Neural crest cell (in vitro differentiated cells): ENCODE measurements around the gene SLC35F2. TPM values are rescaled to one million over a fixed set of nuclear protein-coding genes. Genes with fewer than 3 reads are reported as not detected.

Experiments used
- DNase-seq: peaks from one replicate; pipeline ENCODE4 v3.0.0; 2021; ENCODE audit warnings: low read depth, mixed read lengths, low spot score
- H3K27ac Mint-ChIP-seq: one replicate; pipeline ENCODE4 v1.8.0; 2021; ENCODE audit warnings: mild to moderate bottlenecking, mixed read lengths; ENCODE audit not compliant: unreplicated experiment
- H3K27me3 Mint-ChIP-seq: 2 replicates; pipeline ENCODE4 v1.8.0; 2021; ENCODE audit warnings: low read depth, mild to moderate bottlenecking, mixed read lengths
- H3K36me3 Mint-ChIP-seq: 2 replicates; pipeline ENCODE4 v1.8.0; 2021; ENCODE audit warnings: low read depth, mild to moderate bottlenecking, mixed read lengths
- H3K4me1 Mint-ChIP-seq: 2 replicates; pipeline ENCODE4 v1.8.0; 2021; ENCODE audit warnings: mixed read lengths
- H3K4me3 Mint-ChIP-seq: one replicate; pipeline ENCODE4 v1.8.0; 2021; ENCODE audit warnings: mild to moderate bottlenecking, mixed read lengths
- H3K9me3 Mint-ChIP-seq: 2 replicates; pipeline ENCODE4 v1.8.0; 2021; ENCODE audit warnings: mixed read lengths
- CTCF ChIP-seq: fragments of 200-600 bp; sonication (generic); conservative IDR thresholded peaks from 2 replicates; pipeline ENCODE4 v1.5.0; 2021; ENCODE audit warnings: antibody characterized with exemption, mild to moderate bottlenecking
- total RNA-seq: library from RNA; stranded (reverse); gene quantifications from 2 replicates; pipeline ENCODE4 v1.2.1, GENCODE V29; 2021

The SLC35F2 gene
- total RNA-seq, 1 donor from 2014 or later, result 18.5 TPM

- Mint-ChIP-seq H3K4me3 (peak overlapping the region; percentile 78), H3K27ac (no peak overlapping the region), H3K9me3 (no peaks in the 10 kb centered on the region), H3K4me1 (peaks cover 27% of the 10 kb centered on the region), H3K36me3 (no peaks in the 10 kb centered on the region), H3K27me3 (peaks cover 55% of the 10 kb centered on the region)
- no peak for DNase-seq
- TF ChIP-seq CTCF, result no peak
Measured at GRCh38 chr11:107856180-107856980, 2.2 kb downstream of the SLC35F2 start.

- Mint-ChIP-seq H3K9me3 (no peaks in the 10 kb centered on the region), H3K27me3 (peaks cover 25% of the 10 kb centered on the region), H3K4me3 (no peak overlapping the region), H3K36me3 (no peaks in the 10 kb centered on the region), H3K4me1 (peaks cover 13% of the 10 kb centered on the region), H3K27ac (no peak overlapping the region)
- TF ChIP-seq CTCF, result no peak
- no peak for DNase-seq
Measured at GRCh38 chr11:107853070-107853469, 5.5 kb downstream of the SLC35F2 start.

- no peak overlapping the region for H3K27ac Mint-ChIP-seq
- DNase-seq, result no peak
- H3K4me3 Mint-ChIP-seq, result no peak overlapping the region
- peaks cover 12% of the 10 kb centered on the region for H3K27me3 Mint-ChIP-seq
- peaks cover 3% of the 10 kb centered on the region for H3K4me1 Mint-ChIP-seq
- no peak for TF ChIP-seq CTCF
- no peaks in the 10 kb centered on the region for H3K36me3 Mint-ChIP-seq
- no peaks in the 10 kb centered on the region for H3K9me3 Mint-ChIP-seq
Measured at GRCh38 chr11:107851704-107852310, 6.8 kb downstream of the SLC35F2 start.

- TF ChIP-seq CTCF, result no peak
- no peak overlapping the region for H3K4me3 Mint-ChIP-seq
- no peaks in the 10 kb centered on the region for H3K36me3 Mint-ChIP-seq
- H3K27me3 Mint-ChIP-seq, result no peaks in the 10 kb centered on the region
- H3K9me3 Mint-ChIP-seq, result no peaks in the 10 kb centered on the region
- H3K4me1 Mint-ChIP-seq, result no peaks in the 10 kb centered on the region
- no peak overlapping the region for H3K27ac Mint-ChIP-seq
- DNase-seq, result no peak
Measured at GRCh38 chr11:107849790-107850189, 8.8 kb downstream of the SLC35F2 start.

- Mint-ChIP-seq H3K4me3 (no peak overlapping the region), H3K27me3 (no peaks in the 10 kb centered on the region), H3K9me3 (no peaks in the 10 kb centered on the region), H3K4me1 (no peaks in the 10 kb centered on the region), H3K27ac (no peak overlapping the region), H3K36me3 (no peaks in the 10 kb centered on the region)
- TF ChIP-seq CTCF, result no peak
- no peak for DNase-seq
Measured at GRCh38 chr11:107848345-107848744, 10.2 kb downstream of the SLC35F2 start.
